ENCODE data around the gene NTRK2.

NTRK2 gene

GRCh38 chr9:84669288-84670137 lies at the start of gene NTRK2:
NTRK2 (plus strand) TSS chr9:84669729; CDS start chr9:84670749, 1,020 bp downstream.
- DNase-seq (ENCODE audit: low read depth, low spot score) = no peak

GRCh38 chr9:84620338-84620737 lies 49.2 kb upstream of the NTRK2 start:
- DNase-seq (ENCODE audit: low read depth, low spot score) = no peak

GRCh38 chr9:84621811-84622210 lies 47.7 kb upstream of the NTRK2 start:
- DNase-seq (ENCODE audit: low read depth, low spot score) = no peak

- no peak for DNase-seq (ENCODE audit: low read depth, low spot score)
These were observed 46.5 kb upstream of the NTRK2 start for GRCh38 chr9:84622981-84623380.

- DNase-seq (ENCODE audit: low read depth, low spot score) = no peak
These were observed 33.1 kb upstream of the NTRK2 start for GRCh38 chr9:84636436-84636835.

- no peak for DNase-seq (ENCODE audit: low read depth, low spot score)
These were observed 26.9 kb upstream of the NTRK2 start for GRCh38 chr9:84642553-84643141.

GRCh38 chr9:84647699-84648098 lies 21.8 kb upstream of the NTRK2 start:
- DNase-seq (ENCODE audit: low read depth, low spot score) = no peak

- no peak for DNase-seq (ENCODE audit: low read depth, low spot score)
These were observed 16.9 kb upstream of the NTRK2 start for GRCh38 chr9:84652496-84653120.

- DNase-seq (ENCODE audit: low read depth, low spot score) = no peak
These were observed 14.1 kb upstream of the NTRK2 start for GRCh38 chr9:84655447-84655846.

- DNase-seq (ENCODE audit: low read depth, low spot score) = no peak
These were observed 10.2 kb upstream of the NTRK2 start for GRCh38 chr9:84659313-84659712.

GRCh38 chr9:84659773-84660172 lies 9.8 kb upstream of the NTRK2 start:
- no peak for DNase-seq (ENCODE audit: low read depth, low spot score)

- no peak for DNase-seq (ENCODE audit: low read depth, low spot score)
These were observed 1.8 kb upstream of the NTRK2 start for GRCh38 chr9:84667571-84668195.

GRCh38 chr9:84668196-84669012 lies 1.1 kb upstream of the NTRK2 start:
- no peak for DNase-seq (ENCODE audit: low read depth, low spot score)

GRCh38 chr9:84669013-84669287 lies 579 bp upstream of the NTRK2 start:
- DNase-seq (ENCODE audit: low read depth, low spot score) = no peak

GRCh38 chr9:84670138-84671041 lies 861 bp downstream of the NTRK2 start:
- no peak for DNase-seq (ENCODE audit: low read depth, low spot score)

- DNase-seq (ENCODE audit: low read depth, low spot score) = no peak
These were observed 2.3 kb downstream of the NTRK2 start for GRCh38 chr9:84671586-84672521.

GRCh38 chr9:84673806-84674205 lies 4.3 kb downstream of the NTRK2 start:
- DNase-seq (ENCODE audit: low read depth, low spot score) = no peak

- no peak for DNase-seq (ENCODE audit: low read depth, low spot score)
These were observed 7.6 kb downstream of the NTRK2 start for GRCh38 chr9:84677080-84677479.

- DNase-seq (ENCODE audit: low read depth, low spot score) = no peak
These were observed 10.0 kb downstream of the NTRK2 start for GRCh38 chr9:84679571-84679970.

Measured in activated naive CD8-positive, alpha-beta T cell treated with anti-CD3 and anti-CD28 coated beads, Interleukin-2, amount 50 U/mL, for 16 hours (primary cell).